CD4-positive, alpha-beta T cell treated with Interleukin-15 for 4 hours (primary cell): ENCODE data around the gene TMC3.

ENCODE experiments used
- DNase-seq: peaks from one replicate; pipeline ENCODE4 v3.0.0-alpha.2; 2020; ENCODE audit warnings: low spot score

TMC3 gene

GRCh38 chr15:81322676-81323253 lies 51.2 kb downstream of the TMC3 start:
- DNase-seq = no peak

GRCh38 chr15:81321667-81322066 lies 52.3 kb downstream of the TMC3 start:
- DNase-seq = no peak

- DNase-seq = no peak
These were observed 56.4 kb downstream of the TMC3 start for GRCh38 chr15:81317642-81318017.

GRCh38 chr15:81316267-81316666 lies 57.7 kb downstream of the TMC3 start:
- DNase-seq = no peak

GRCh38 chr15:81315452-81316175 lies 58.4 kb downstream of the TMC3 start:
- no peak for DNase-seq

- no peak for DNase-seq
These were observed 59.6 kb downstream of the TMC3 start for GRCh38 chr15:81314378-81314777.

GRCh38 chr15:81313686-81314085 lies 60.3 kb downstream of the TMC3 start:
- DNase-seq = no peak

- no peak for DNase-seq
These were observed 61.0 kb downstream of the TMC3 start for GRCh38 chr15:81312790-81313543.

- no peak for DNase-seq
These were observed 62.1 kb downstream of the TMC3 start for GRCh38 chr15:81311752-81312464.

GRCh38 chr15:81310480-81310879 lies 63.5 kb downstream of the TMC3 start:
- no peak for DNase-seq

GRCh38 chr15:81309647-81310450 lies 64.2 kb downstream of the TMC3 start:
- no peak for DNase-seq

GRCh38 chr15:81308260-81308659 lies 65.8 kb downstream of the TMC3 start:
- DNase-seq = no peak

- DNase-seq = no peak
These were observed 69.8 kb downstream of the TMC3 start for GRCh38 chr15:81304226-81304625.

GRCh38 chr15:81303244-81304225 lies 70.5 kb downstream of the TMC3 start:
- DNase-seq = no peak

- DNase-seq = no peak
These were observed 71.3 kb downstream of the TMC3 start for GRCh38 chr15:81302701-81303109.

- DNase-seq = no peak
These were observed 72.1 kb downstream of the TMC3 start for GRCh38 chr15:81301815-81302399.

GRCh38 chr15:81301385-81301784 lies 72.6 kb downstream of the TMC3 start:
- DNase-seq = no peak

GRCh38 chr15:81299630-81300273 lies 74.3 kb downstream of the TMC3 start:
- DNase-seq = no peak

- DNase-seq = no peak
These were observed 74.9 kb downstream of the TMC3 start for GRCh38 chr15:81299156-81299555.

- DNase-seq = no peak
These were observed 75.4 kb downstream of the TMC3 start for GRCh38 chr15:81298611-81299010.
